ENCODE results near the gene DLG5.

DNA sequence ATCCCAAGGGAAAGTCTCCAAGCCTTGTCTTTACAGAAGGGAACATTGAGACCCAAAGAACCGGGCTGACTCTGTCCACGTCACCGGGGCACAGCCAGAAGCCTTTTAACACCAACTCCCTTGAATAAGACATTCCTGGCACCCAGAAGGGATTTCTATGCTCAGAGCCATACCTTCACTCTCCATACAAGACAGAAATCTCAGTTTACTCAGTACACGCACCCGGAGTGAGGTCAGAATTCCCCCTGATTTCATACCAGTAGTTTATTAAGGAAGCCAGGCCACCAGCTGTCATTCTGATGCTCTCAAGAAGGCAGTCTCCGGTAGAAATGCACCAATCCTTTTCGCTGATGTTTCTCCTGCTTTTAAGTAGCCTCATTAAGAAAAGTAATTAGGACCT lies 154.7 kb downstream of the DLG5 start:
- TF ChIP-seq CTCF (IDR thresholded peaks at IDR 0.05) (no peak), EZH2 (IDR thresholded peaks at IDR 0.05; ENCODE audit: borderline replicate concordance, insufficient read depth, low read depth, low read length, poor library complexity, severe bottlenecking) (no peak)
